ENCODE results near the gene SLC1A6.

SLC1A6 gene

GRCh38 chr19:14978161-14978776 lies 1.4 kb downstream of the SLC1A6 start:
- no peak for TF ChIP-seq CTCF (IDR thresholded peaks at IDR 0.05; ENCODE audit: control extremely low read depth, extremely low read depth, low read depth, missing control alignments)
- ChIA-PET CTCF (no interaction called here), POLR2A (no interaction called here)
- no peak for DNase-seq (ENCODE audit: extremely low spot score)

- ChIA-PET CTCF (no interaction called here), POLR2A (no interaction called here)
- no peak for TF ChIP-seq CTCF (IDR thresholded peaks at IDR 0.05; ENCODE audit: control extremely low read depth, extremely low read depth, low read depth, missing control alignments)
- DNase-seq (ENCODE audit: extremely low spot score), result no peak
Measured at GRCh38 chr19:14977128-14977527, 2.5 kb downstream of the SLC1A6 start.

DNA sequence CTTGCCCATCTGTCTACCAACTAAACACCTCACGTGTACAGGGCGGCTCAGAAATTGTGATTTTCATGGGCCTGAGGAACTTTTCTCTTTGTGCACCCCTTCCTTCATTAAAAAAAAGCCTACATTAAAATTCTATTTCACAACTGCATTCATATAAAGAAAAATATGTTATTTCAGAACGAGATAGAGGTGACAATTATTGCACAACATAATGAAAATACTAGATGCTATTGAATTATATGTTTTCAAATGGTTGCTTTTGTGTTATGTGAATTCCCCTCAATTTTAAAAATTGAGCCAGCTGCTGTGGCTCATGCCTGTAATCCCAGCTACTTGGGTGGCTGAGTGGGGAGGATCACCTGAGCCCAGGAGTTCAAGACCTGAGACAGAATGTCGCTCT lies 5.2 kb downstream of the SLC1A6 start:
- TF ChIP-seq CTCF (IDR thresholded peaks at IDR 0.05; ENCODE audit: control extremely low read depth, extremely low read depth, low read depth, missing control alignments), result no peak
- ChIA-PET POLR2A (no interaction called here), CTCF (no interaction called here)
- DNase-seq (ENCODE audit: extremely low spot score), result no peak

GRCh38 chr19:14972676-14973075 lies 7.0 kb downstream of the SLC1A6 start:
- DNase-seq (ENCODE audit: extremely low spot score), result no peak
- ChIA-PET CTCF (no interaction called here), POLR2A (no interaction called here)
- no peak for TF ChIP-seq CTCF (IDR thresholded peaks at IDR 0.05; ENCODE audit: control extremely low read depth, extremely low read depth, low read depth, missing control alignments)

GRCh38 chr19:14971474-14971873 lies 8.2 kb downstream of the SLC1A6 start:
- TF ChIP-seq CTCF (IDR thresholded peaks at IDR 0.05; ENCODE audit: control extremely low read depth, extremely low read depth, low read depth, missing control alignments), result no peak
- ChIA-PET CTCF (no interaction called here), POLR2A (no interaction called here)
- DNase-seq (ENCODE audit: extremely low spot score), result no peak

- ChIA-PET POLR2A (no interaction called here), CTCF (no interaction called here)
- no peak for TF ChIP-seq CTCF (IDR thresholded peaks at IDR 0.05; ENCODE audit: control extremely low read depth, extremely low read depth, low read depth, missing control alignments)
- no peak for DNase-seq (ENCODE audit: extremely low spot score)
Measured at GRCh38 chr19:14968247-14968646, 11.4 kb downstream of the SLC1A6 start.
